Activated naive CD4-positive, alpha-beta T cell treated with anti-CD3 and anti-CD28 coated beads, Interleukin-2, amount 50 U/mL, for 16 hours (primary cell): Measurements from ENCODE around the gene ACOT13.
"Not testable (repeated sequence)": the region's sequence is repeated elsewhere in the genome, so short reads cannot be mapped to it uniquely, and the experiment has no call there.

Source experiments
- DNase-seq: peaks from one replicate; pipeline ENCODE4 v3.0.0-alpha.2; 2020

Gene ACOT13

DNA sequence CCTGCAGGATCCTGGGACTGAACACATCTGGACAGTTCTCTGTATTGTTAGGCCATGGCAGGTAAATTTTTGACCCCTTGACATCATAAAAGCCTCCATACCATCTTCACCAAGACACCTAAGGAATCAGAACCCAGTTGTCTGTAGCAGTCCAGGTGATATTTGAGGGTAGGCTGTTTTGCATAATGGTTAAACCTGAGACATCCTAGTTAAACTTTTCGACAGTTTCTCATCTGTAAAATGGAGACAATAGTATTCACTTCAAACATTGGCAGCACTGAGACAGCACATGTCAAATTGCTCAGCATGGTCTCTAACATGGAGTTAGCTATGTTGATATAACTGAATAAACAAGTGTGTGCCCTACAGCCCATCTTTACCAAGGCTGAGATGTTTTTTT, 27.3 kb downstream of the ACOT13 start:
- no peak for DNase-seq

DNA sequence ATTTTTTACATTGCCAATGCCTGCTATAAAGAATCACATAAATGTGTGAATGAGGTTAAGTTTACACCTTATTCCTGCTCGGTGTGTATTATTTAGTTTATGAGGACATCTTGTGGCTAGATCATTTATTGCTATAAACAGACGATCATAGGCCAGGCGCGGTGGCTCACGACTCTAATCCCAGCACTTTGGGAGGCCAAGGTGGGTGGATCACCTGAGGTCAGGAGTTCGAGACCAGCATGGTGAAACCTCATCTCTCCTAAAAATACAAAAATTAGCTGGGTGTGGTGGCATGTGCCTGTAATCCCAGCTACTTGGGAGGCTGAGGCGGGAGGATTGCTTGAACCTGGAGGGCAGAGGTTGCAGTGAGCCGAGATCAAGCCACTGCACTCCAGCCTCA, 28.8 kb downstream of the ACOT13 start:
- peak; percentile 19 for DNase-seq

DNA sequence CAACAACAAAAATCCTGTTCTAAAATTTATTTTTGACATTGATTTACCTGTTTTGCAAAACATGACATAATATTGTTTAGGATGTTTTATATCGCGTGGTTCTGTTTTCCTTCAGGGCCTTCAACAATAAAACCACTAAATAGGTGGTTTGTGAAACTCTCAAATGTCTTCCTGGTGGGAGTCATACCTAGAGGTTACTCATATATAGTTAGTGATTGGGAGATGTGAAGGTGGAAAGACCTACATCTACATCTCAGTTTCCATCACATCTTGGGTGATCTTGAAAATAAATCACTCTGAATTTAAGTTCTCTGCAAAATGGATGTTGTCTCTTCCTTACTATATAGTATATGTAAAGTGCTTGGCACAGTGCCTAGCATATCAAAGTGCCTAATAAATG, 29.2 kb downstream of the ACOT13 start:
- no peak for DNase-seq

DNA sequence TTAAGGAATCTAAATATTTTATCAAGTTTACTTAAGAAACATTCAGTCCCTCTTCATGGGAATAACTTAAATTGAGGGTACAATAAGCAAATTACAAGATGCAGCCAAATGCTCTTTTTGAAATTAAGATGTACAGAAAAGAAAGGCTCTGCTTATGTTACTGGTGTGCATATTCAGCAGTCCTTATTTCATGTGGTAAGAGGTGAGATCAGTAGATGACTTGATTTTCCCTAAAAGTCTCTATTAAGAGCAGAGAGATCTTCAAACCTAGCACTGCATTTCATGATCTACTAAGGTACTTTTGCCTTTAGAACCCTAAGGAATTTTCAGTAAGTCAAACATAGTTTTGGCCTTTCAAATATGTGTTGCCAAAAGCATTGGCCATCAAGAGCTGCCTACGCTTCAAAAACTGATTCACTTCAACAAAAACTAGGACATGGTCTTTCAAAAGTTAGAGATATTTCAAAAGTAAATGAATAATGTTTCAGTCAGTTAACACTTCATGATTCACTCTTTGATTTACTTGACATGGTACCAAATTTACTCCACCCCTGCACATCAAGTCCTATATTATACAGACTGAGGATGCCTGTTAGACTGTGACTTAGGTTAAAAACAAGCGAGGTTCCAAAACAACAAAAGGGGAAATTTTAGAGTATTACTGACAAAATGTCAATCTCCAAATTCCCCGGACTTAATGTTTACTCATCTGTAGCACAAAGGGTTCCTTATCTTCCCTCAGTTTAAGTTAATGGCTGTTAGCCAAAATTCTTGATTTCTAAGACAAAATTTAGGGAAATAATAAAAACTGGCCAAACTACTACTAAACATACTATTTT, 32.9 kb downstream of the ACOT13 start:
- DNase-seq, result no peak

DNA sequence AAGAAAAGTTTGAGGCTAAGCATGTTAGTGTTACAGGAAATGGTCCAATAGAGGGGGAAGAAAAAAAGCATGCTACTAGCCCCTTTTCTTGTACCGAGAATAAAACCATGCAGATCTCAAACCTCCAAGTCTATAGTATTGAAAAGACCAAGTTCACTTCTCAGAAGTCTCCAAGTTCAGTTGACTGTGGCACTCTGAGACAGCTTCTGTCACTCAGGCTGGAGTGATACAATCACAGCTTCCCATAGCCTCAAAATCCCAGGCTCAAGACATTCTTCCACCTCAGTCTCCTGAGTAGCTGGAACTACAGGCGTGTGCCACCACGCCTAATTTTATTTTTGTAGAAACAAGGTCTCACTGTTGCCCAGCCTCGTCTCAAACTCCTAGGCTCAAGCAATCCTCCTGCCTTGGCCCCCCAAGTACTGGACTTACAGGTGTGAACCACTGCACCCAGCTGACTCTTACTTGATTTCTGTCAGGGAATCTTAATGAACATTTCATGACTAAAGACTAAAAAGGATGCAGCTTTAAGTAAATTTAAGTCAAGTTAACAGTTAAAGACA, 35.9 kb downstream of the ACOT13 start:
- DNase-seq, result no peak

DNA sequence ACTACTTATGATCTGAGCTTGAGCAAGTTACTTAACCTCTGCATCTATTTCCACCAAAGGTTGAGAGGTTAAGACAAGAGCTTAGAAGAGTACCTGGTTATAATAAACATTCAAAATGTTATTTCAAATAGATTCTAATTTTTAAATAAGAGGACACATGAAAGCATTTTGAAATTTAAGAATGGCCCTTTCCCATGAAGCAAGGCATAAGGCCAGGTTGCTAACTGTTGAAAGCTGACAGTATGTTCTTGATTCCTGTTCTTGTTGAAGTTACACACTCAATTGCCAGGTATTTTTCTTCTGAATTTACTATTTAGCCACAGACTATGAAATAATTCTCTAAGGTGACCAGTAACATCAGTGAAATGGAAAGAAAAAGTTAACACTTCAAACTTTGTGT, 37.6 kb downstream of the ACOT13 start:
- DNase-seq, result no peak

DNA sequence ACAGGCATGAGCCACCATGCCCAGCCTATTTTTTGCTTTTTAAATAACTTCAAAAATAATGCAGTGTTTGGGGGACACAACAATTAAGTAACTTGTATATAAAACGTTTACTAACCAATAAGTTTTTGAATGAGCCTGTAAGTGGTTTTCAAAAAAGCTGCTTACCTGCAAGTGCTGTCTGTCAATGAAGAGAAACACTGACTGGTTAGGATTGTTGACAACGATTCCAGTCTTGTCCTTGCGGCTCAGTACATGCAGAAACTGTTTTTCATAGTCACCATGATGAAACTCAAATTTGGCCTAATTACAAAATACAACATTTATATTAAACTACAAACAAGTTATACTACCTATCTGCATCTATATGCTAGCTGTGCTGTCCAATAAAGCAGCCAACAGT, 41.7 kb downstream of the ACOT13 start:
- no peak for DNase-seq

DNA sequence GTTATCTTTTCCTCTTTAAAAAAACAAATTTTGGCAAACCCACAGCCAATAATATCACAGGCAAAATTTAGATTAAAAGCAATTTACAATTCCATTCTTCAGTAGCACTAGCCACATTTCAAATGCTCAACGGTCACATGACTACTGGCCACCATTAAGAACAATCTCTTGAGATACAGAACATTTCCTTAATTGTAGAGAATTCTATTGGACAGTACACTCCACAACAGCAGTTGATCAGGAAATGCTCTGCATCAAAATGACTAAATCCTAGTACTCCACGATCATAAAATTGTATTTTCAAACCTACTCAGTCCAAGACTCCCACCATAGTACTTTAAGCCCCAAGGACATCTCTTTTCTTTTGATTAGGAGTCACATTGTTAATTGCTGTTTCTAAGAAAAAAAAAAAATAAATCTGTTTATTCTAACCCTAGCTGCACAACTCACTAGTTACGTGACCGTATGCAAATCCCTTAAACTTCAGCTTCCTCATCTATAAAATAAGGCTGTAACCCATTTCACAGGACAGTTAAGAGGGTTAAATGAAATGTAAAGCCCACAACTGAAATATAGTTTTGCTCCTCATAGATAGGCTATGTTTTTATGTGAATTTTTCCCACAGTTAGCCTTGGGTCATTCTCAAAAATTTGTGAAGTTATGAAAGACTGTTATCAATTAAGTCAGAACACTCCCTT, 42.3 kb downstream of the ACOT13 start:
- DNase-seq, result no peak

DNA sequence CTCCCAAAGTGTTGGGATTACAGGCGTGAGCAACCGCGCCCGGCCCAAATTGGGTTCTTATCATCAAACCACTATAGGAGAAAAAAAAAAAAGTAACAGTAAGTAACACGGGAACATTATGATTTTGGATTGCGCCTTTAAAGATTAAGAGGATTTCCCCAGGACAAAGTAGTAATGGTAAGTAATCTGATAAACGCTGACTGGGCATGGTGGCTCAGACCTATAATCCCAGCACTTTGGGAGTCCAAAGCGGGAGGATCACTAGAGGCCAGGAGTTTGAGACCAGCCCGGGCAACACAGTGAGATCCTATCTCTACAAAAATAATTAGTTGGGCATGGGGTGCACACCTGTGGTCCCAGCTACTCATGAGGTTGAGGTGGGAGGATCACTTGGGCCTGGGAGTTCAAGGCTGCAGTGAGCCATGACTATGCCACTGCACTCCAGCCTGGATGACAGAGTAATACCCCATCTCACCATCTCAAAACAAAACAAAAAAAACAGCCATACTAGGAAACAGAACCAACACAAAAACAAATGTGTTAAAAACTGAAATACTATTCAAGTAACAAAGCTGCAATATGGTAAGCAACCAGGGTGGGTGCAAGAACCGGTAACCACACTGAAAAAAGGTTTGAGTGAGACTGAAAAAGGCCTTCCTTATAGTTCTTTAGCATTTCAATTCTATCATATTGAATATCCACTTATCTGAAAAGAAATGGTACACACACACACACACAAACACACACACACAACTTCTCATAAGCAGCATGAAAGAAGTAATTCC, 43.8 kb downstream of the ACOT13 start:
- DNase-seq, result no peak

DNA sequence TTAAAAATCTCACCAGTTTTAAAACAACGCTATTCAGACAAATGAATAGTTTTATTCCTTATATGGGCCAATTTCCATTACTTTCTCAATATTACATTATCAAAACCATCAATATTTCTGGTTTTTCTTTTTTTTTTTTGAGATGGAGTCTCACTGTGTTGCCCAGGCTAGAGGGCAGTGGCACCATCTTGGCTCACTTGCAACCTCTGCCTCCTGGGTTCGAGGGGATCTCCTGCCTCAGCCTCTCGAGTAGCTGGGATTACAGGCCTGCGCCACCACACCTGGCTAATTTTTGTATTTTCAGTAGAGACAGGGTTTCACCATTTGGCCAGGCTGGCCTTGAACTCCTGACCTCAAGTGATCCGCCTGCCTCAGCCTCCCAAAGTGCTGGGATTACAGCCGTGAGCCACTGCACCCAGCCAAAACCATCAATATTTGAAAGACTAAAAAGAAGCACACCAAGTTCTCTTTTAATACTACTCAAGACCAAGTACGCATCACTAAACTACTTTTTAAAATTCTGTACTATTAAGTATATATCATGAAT, 49.8 kb downstream of the ACOT13 start:
- DNase-seq, result not testable (repeated sequence)

DNA sequence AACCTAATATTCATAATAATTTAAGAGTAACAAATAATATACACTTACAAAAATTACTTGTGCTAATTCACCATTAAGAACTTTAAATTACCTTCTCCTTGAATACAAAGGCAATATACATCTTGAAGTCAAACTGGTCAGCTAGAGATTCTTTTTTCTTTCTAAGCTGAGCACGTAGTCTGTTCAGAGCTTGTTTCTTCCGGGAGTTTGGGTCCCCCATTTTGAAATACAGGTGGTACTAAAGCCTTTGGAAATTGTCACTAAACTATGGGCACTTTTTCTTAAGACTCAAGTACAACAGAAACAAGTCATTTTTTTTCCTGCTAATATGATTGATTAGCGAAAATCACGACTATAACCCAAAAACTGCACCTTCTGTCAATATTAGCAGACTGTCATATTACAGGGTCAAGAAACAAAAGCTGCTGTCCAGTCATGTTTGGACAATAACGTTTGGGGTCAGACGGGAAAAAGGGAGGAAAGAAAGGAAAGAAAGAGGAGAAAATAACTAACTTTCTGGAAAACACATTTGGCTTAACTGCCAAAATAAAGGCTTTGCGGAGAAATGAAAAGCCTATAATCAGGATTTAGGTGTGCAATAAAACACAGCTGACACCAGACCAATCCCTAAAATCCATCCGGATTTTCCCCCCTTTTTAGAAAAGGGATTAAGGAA, 51.7 kb downstream of the ACOT13 start:
- no peak for DNase-seq

DNA sequence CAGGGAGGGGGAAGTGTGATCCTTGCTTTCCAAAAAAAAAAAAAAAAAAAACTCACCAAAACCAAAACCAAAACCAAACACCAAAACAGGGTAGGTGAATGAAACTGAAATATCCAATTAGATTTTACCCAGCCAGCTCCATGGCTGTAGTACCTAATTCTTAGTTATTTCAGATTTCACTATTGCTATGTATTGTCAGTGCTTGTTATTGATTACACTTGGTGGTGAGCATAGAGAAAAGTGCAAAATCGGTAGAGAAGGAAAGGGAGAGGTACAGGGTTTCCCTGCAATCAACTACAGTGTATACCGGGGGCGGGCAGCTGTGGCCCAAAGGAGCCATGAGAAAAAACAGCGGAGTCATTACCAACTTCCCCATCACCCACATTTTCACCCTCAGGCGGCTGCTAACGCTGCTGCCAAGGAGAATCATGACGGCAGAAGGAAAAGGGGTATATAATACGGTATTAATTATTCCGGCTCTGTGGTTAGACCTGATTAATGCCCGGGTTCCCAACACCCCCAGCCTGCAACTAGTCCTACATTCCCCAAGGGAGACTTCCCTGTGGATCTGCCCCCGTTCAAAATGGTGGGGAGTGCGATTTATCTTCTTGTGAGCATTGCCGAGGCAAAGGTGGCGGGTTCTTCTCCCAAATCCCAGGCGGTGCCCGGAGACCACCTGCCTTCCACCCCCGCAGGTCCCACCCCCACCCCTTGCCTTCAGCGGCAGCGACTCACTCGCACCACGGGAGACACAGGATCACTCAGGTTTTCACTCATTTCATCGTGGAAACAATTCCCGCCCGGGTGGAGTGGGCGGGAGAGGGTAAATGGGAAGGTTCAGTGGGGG, 52.5 kb downstream of the ACOT13 start, which contains the start of gene C6orf62:
TSS of gene C6orf62 (minus strand) at position 30 of the 847 bp plus-strand sequence. CDS start 486 bp downstream, outside the sequence.
- DNase-seq, result peak; percentile 63

DNA sequence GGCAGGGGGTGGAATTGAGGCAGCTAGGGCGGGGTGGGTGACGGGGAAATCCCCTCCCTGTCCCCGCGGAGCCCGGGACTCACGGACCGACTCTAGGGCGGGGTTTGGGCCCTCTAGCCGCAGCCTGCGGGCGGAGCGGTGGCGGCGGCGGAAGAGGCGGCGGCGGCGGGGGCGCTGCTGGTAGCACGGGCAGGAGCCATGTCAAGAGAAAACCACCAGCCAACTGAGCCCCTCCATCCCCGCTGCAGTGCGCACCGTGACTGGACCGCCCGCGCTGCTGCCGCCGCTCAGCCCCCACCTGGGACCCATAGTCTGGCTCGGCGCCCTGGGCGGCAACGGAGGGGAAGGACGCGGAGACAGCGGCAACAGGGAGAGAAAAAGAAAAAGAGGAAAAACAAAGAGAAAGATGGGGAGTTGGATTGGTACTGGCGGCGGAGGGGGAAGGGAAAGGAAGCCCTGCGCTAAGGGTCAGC, 53.3 kb downstream of the ACOT13 start:
- DNase-seq, result peak; percentile 79

DNA sequence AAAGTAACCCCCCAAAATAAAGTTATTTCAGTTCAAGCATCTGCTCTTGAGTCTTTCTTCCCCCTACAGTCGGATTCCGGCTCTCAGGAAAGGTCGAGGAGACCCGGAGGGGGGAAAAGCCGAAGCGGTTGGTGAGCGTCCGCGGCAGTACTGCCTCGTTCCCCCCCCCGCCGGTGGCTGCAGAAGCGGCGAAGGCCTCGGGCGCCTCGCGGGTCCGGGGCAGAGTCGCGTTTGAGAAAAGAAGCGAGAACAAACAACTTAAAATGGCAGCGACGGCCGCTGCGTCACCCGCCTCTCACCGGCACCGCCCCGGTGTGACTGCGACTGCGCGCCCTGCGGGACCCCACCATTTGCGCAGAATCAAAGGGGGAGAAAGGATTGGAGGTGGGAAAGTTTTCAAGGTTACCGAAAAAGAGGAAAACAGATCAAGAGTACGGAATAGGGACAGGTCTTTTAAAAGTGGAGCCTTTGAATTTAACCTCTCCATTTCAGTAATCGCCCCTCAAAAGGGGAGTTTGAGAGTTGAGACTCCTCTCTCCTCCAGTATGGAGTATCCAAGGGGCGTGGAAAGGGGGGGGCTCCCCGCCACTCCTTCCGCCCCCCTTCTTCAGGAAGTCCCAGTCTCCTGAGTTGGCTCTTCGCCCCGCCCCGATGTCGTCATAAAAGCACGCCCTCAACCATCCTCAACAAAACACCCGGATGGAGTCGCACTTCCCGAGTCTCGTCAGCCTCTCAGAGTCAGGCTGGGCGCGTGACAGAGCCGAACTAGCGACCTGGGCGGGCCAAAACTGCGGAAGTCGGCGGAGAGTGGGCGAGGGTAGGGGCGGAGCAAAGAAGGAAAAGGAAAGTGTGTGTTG, 54.0 kb downstream of the ACOT13 start:
- DNase-seq, result peak; percentile 100

DNA sequence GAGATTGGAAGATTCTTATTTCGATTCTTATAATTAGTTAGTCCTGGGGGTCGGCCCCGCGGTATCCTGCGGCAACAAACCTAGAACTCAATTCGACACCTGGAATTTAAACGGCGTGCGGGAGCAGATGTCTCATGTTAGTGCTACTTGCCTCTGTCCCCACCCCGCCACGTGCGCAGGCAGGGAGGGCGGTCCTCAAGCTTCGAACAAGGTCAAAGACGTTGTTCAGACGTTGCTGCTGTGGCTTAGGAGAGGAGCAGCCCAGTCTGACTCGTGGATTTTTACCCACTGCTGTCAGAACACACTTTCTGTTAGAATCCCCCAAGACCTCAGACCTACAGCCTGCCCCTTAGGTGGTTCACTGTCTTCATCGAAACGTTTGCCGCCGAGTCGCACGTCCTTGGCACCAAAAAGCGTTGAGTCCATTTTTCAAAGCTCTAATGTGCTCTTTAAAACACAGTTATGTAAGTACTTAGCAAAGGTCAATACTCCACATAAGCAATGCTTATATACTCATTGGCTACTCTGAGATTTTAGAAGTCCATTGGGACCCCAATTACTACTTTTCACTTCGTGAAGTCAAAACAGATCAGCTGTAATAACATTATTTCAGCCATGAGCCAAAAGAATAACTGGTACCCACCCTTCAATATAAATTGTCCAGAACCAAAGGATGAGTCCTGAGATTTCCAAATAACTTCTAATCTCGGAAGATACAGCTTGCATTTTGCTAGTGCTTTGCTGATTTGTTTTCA, 54.8 kb downstream of the ACOT13 start:
- no peak for DNase-seq

DNA sequence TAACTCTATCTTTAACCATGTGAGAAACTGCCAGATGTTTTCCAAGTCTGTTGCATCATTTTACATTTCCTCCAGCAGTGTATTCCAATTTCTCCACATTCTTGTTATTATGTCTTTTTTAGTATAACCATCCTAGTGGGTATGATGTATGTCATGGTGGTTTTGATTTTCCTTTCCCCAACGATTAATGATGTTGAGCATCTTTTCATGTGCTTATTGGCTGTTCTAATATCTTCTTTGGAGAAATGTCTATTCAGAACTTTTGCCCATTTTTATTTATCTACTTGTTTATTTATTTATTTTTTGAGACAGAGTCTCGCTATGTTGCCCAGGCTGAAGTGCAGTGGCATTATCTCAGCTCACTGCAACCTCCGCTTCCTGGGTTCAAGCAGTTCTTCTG, 56.4 kb downstream of the ACOT13 start:
- no peak for DNase-seq

DNA sequence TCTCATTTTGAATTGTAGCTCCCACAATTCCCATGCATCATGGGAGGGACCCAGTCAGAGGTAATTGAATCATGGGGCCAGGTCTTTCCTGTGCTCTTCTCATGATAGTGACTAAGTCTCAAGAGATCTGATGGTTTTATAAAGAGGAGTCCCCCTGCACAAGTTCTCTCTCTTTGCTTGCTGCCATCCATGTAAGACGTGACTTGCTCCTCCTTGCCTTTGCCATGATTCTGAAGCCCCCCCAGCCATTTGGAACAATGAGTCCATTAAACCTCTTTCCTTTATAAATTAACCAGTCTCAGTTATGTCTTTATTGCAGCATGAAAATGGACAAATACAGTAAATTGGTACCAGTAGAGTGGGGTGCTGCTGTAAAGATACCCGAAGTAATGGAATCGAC, 63.8 kb downstream of the ACOT13 start:
- DNase-seq, result not testable (repeated sequence)

DNA sequence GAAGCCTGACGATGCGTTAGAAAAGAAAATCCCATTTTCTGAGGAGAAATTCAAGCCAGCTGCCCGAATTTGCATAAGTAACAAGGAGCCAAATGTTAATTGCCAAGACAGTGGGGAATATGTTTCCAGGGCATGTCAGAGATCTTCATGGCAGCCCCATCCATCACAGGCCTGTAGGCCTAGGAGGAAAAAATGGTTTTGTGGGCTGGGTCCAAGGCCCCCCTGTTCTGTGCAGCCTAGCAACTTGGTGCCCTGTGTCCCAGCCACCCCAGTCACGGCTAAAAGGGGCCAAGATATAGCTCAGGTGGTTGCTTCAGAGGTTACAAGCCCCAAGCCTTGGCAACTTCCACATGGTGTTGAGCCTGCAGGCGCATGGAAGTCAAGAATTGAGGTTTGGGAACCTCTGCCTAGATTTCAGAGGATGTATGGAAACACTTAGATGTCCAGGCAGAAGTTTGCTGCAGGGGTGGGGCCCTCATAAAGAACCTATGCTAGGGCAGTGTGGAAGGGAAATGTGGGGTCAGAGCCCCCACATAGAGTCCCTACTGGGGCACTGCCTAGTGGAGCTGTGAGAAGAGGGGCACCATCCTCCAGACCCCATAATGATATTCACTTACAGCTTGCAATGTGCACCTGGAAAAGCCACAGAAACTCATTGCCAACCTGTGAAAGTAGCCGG, 64.7 kb downstream of the ACOT13 start:
- not testable (repeated sequence) for DNase-seq

DNA sequence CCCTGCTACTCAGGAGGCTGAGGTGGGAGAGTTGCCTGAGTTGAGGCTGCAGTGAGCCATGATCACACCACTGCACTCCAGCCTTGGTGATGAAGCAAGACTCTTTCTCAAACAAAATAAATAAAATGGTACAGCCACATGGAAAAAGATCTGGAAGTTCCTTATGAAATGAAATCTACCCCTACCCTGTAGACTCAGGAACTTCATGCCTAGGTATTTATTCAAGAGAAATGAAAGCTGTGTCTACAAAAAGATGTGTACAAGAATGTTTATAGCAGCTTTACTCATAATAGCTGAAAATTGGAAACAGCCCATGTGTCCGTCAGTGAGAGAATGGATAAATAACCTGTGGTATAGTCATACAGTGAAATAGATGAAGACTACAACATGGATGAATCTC, 67.3 kb downstream of the ACOT13 start:
- no peak for DNase-seq
